ENCODE data around the gene FPGS.
"Not testable (repeated sequence)": the region's sequence is repeated elsewhere in the genome, so short reads cannot be mapped to it uniquely, and the experiment has no call there.

FPGS gene

GRCh38 chr9:127832248-127832647 is 29.6 kb downstream of the FPGS start:
- DNase-seq: no peak

GRCh38 chr9:127833555-127833954 is 30.9 kb downstream of the FPGS start:
- peaks cover 55% of the 10 kb centered on the region for H3K4me1 Mint-ChIP-seq
- no peaks in the 10 kb centered on the region for H3K9me3 Mint-ChIP-seq
- DNase-seq: no peak
- H3K27ac Mint-ChIP-seq: no peak overlapping the region
- TF ChIP-seq, protein P1, sequence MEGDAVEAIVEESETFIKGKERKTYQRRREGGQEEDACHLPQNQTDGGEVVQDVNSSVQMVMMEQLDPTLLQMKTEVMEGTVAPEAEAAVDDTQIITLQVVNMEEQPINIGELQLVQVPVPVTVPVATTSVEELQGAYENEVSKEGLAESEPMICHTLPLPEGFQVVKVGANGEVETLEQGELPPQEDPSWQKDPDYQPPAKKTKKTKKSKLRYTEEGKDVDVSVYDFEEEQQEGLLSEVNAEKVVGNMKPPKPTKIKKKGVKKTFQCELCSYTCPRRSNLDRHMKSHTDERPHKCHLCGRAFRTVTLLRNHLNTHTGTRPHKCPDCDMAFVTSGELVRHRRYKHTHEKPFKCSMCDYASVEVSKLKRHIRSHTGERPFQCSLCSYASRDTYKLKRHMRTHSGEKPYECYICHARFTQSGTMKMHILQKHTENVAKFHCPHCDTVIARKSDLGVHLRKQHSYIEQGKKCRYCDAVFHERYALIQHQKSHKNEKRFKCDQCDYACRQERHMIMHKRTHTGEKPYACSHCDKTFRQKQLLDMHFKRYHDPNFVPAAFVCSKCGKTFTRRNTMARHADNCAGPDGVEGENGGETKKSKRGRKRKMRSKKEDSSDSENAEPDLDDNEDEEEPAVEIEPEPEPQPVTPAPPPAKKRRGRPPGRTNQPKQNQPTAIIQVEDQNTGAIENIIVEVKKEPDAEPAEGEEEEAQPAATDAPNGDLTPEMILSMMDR (IDR thresholded peaks at IDR 0.05): no peak
- H3K27me3 Mint-ChIP-seq (ENCODE audit: low read depth, poor library complexity): peaks cover 4% of the 10 kb centered on the region
- no peaks in the 10 kb centered on the region for H3K36me3 Mint-ChIP-seq (ENCODE audit: low read depth)
- no peak overlapping the region for H3K4me3 Mint-ChIP-seq

More at GRCh38 chr9:127832248-127832647, 29.6 kb downstream of the FPGS start:
- Mint-ChIP-seq H3K4me1 (peaks cover 55% of the 10 kb centered on the region), H3K4me3 (no peak overlapping the region), H3K27ac (no peak overlapping the region), H3K36me3 (ENCODE audit: low read depth) (no peaks in the 10 kb centered on the region), H3K9me3 (no peaks in the 10 kb centered on the region), H3K27me3 (ENCODE audit: low read depth, poor library complexity) (peaks cover 9% of the 10 kb centered on the region)
- TF ChIP-seq, protein P1 (IDR thresholded peaks at IDR 0.05): no peak

DNA sequence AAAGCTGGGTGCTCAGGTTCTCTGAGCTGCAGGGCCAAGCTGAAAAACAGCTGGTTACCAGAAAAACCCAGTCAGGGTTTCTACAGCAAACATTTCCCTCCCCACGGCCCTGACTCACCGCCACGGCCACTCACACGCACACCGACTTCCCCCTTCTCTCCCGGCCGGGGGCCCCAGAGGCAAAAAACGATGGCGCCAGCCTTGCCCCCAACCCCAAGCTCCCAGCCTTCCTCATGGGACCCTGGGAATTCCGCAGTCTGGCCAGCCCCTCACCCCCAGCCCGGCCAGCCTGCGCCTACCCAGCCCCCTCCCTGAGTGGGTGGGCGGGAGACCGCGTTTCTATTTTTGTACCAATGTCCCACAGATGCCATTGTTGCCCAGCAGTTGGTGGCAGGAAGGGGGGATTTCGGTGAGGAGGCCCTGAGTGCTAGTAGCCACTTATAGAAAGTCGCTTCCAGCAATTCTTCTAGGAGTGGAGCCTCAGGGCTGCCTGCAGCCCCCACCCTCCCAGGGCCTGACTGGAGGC is 33.4 kb downstream of the FPGS start:
- Mint-ChIP-seq H3K4me3 (no peak overlapping the region), H3K27ac (no peak overlapping the region)

DNA sequence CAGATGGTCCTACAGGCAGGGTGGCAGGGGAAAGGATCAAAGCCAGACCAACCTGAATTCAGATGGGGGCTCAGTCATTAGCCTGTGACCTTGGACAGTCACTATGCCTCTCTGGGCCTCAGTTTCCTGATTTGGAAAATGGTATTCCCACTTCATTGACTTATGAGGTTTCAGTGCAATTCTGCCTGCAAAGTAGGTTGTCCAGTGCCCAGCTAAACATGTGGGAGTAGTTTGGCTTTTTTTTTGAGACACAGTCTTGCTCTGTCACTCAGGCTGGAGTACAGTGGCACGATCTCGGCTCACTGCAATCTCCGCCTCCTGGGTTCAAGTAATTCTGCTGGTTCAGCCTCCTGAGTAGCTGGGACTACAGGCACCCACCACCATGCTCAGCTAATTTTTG is 33.9 kb downstream of the FPGS start:
- not testable (repeated sequence) for H3K4me3 Mint-ChIP-seq; H3K9me3 Mint-ChIP-seq; DNase-seq; H3K36me3 Mint-ChIP-seq (ENCODE audit: low read depth); H3K27ac Mint-ChIP-seq; H3K27me3 Mint-ChIP-seq (ENCODE audit: low read depth, poor library complexity)
- peaks cover 54% of the 10 kb centered on the region for H3K4me1 Mint-ChIP-seq

More for the DNA sequence above, 33.4 kb downstream of the FPGS start:
- H3K36me3 Mint-ChIP-seq (ENCODE audit: low read depth): no peaks in the 10 kb centered on the region
- no peaks in the 10 kb centered on the region for H3K9me3 Mint-ChIP-seq
- H3K4me1 Mint-ChIP-seq: peaks cover 54% of the 10 kb centered on the region
- TF ChIP-seq, protein P1 (IDR thresholded peaks at IDR 0.05): no peak
- peaks cover 4% of the 10 kb centered on the region for H3K27me3 Mint-ChIP-seq (ENCODE audit: low read depth, poor library complexity)
- no peak for DNase-seq

DNA sequence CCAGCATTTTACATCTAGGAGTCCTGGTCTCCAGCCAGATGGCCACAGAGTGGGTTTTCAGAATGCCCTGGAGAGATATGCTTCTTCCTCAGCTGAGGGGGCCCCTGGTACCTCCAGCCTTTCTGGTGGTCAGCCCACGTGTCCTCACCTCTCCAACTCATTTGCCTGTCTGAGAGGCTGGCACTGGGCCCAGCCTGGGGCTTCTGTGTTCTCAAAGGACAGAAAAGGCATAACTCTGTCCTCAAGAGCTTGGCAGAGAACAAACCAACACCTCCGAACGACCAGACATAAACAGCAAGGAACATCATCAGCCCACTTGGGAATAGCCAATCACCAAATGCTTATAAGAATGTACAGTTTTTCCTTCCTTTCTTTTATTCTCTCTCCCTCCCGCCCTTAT is 34.7 kb downstream of the FPGS start:
- Mint-ChIP-seq H3K27ac (no peak overlapping the region), H3K27me3 (ENCODE audit: low read depth, poor library complexity) (peaks cover 4% of the 10 kb centered on the region), H3K4me3 (no peak overlapping the region), H3K9me3 (no peaks in the 10 kb centered on the region), H3K4me1 (peaks cover 51% of the 10 kb centered on the region), H3K36me3 (ENCODE audit: low read depth) (no peaks in the 10 kb centered on the region)
- no peak for DNase-seq
- TF ChIP-seq, protein P1 (IDR thresholded peaks at IDR 0.05): no peak

GRCh38 chr9:127838375-127839078 is 35.8 kb downstream of the FPGS start:
- Mint-ChIP-seq H3K36me3 (ENCODE audit: low read depth) (no peaks in the 10 kb centered on the region), H3K9me3 (no peaks in the 10 kb centered on the region), H3K27me3 (ENCODE audit: low read depth, poor library complexity) (no peaks in the 10 kb centered on the region), H3K27ac (peak overlapping the region; percentile 19), H3K4me1 (peaks cover 49% of the 10 kb centered on the region), H3K4me3 (peak overlapping the region; percentile 11)
- peak; percentile 41 for DNase-seq
- TF ChIP-seq, protein P1 (IDR thresholded peaks at IDR 0.05): no peak
